ENCODE results near the gene MMP20.

The MMP20 gene

GRCh38 chr11:102592634-102593581, 32.2 kb downstream of the MMP20 start:
- in situ Hi-C loops (cut with HindIII; ENCODE audit: low sequenced_read_pairs), result no loop called here

DNA sequence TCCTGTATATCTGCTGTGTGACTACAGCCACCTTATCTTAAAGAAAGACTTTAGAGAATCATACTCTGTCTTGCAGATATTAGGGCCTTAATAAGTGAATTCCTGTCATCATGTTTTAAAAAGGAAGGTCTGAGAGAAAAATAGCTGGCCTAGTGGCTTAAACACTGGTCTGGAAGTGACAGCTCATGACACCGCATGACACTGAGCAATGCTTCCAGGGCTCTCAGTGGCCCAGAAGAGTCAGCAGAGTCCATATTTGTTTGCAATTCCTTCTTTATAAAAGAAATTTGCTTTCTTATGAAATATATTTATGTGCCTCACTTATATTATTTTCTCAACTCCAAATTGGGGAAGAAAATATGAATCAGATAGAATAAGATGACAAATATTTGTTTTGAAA, 33.0 kb downstream of the MMP20 start:
- in situ Hi-C loops (cut with HindIII; ENCODE audit: low sequenced_read_pairs), result no loop called here

GRCh38 chr11:102591160-102591718, 33.9 kb downstream of the MMP20 start:
- in situ Hi-C loops (cut with HindIII; ENCODE audit: low sequenced_read_pairs), result no loop called here

DNA sequence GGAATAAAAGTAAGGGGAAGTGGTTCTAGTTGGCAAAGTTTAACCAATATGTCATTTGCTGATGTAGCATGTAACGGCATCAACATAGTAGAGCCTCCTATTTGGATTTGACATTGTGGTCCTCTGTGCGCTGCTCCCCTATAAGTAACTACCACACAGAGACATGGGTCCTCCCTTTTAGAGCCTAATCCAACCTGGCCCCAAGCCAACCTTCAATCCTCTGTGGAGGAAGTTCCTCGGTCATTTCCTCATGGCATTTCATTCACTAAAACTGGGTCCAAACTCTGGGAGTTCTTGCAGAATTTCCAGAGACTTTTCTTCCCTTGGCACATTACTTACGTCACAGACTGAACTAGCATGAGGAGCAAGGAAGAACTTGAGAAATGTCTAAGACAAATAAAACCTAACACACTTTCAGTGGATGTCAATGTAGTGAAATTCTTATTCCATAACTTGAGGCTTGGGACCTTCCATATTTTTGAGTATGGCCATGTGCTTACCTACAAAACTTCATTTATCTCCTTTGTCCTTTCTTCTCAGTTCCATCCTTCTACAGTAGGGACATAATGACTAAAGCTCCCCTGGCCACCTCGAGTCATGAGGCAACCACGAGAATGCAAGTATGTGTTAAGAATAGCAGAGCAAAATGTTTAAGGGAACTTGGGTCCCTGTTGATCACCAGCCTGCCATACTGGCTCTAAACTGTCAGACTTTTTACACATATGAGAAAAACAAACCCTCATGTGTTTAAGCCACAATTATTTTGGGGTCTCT, 34.7 kb downstream of the MMP20 start:
- in situ Hi-C loops (cut with HindIII; ENCODE audit: low sequenced_read_pairs), result no loop called here

- in situ Hi-C loops (cut with HindIII; ENCODE audit: low sequenced_read_pairs), result no loop called here
Measured at GRCh38 chr11:102589047-102589459, 36.1 kb downstream of the MMP20 start.

GRCh38 chr11:102587722-102588121, 37.4 kb downstream of the MMP20 start:
- in situ Hi-C loops (cut with HindIII; ENCODE audit: low sequenced_read_pairs), result no loop called here

DNA sequence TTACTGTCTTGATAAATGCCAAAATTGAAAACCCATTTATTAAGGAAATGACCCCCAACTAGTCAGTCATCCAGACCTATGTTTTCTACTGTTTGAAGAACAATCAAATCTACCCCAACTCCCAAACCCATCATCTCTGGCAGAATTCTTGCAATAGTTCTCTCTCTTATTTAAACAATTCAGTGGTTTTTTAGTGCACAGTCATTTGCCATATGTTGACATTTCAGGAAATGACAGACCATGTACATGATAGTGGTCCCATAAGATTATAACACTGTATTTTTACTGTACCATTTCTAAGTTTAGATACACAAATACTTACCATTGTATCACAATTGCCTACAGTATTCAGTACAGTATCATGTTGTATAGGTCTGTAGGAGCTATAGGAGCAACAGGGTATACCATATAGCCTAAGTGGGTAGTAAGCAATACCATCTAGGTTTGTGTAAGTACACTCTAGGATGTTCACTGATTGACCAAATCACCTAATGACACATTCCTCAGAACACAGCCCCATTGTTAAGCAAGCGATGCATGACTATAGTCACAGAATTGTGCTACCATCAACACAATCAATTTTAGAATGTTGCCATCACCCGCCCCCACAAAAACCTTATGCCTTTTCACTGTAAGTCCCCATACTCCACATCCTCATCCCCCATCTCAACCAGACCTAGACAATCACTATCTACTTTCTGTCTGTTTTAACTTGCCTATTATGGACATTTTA, 41.8 kb downstream of the MMP20 start:
- in situ Hi-C loops (cut with HindIII; ENCODE audit: low sequenced_read_pairs), result no loop called here

- in situ Hi-C loops (cut with HindIII; ENCODE audit: low sequenced_read_pairs), result no loop called here
Measured at GRCh38 chr11:102582140-102582539, 43.0 kb downstream of the MMP20 start.

- in situ Hi-C loops (cut with HindIII; ENCODE audit: low sequenced_read_pairs), result no loop called here
Measured at GRCh38 chr11:102581066-102581465, 44.1 kb downstream of the MMP20 start.

GRCh38 chr11:102580185-102580951, 44.8 kb downstream of the MMP20 start:
- in situ Hi-C loops (cut with HindIII; ENCODE audit: low sequenced_read_pairs), result no loop called here

- in situ Hi-C loops (cut with HindIII; ENCODE audit: low sequenced_read_pairs), result no loop called here
Measured at GRCh38 chr11:102577723-102578122, 47.4 kb downstream of the MMP20 start.

DNA sequence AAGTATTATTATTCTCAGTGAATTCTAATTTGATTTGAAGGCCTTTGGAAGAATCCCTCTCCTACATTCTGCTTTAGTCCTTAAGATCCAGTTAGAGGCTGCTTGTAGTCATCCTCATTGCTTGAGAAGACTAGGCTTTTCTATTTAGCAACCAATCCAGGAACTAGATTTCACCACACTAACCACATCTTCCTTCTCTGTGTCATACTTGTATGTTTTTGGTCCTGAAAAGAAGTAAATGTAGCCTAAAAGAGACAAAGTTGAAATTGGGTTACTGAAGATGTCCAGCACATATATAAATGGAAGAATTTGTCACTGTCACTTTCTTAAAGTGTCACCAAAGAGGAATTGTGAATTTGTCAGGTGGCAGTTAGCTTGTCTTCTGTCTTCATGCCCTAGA, 48.0 kb downstream of the MMP20 start:
- in situ Hi-C loops (cut with HindIII; ENCODE audit: low sequenced_read_pairs), result no loop called here

DNA sequence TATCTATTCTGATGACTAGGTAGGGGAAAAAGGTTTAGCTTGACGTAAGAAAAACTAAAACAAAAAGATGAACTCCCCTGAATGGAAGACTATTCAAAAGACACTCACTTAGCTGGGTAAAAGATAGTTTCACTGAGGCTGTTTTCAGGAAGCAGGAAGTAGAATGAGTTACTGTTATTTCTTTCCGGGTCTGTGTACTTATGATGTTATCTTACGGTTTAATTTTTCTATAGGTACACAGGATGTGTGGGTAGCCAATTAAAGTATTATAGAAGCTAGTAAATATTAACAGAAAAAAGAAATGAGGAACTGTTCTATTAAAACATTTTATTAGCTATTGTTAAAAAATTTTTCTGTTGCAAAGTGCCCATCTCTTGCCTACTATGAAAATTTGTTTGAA, 48.8 kb downstream of the MMP20 start:
- in situ Hi-C loops (cut with HindIII; ENCODE audit: low sequenced_read_pairs), result no loop called here

DNA sequence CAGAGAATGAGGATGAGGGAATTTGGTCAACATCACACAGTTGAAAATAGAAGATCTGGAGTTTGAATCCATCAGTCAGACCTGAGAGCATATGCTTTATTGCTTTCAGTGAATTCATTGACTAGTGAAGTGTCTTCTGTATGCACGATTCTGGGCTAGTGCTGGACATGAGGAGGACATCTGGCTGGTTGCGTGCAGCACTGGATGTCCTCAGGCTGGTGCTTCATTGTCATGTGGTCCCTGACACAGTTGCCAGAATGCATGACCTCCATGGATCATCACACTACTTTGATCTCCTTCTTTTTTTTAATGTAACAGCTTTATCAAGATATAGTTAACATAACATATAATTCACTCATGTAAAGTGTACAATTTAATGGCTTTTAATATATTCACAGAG, 50.1 kb downstream of the MMP20 start:
- in situ Hi-C loops (cut with HindIII; ENCODE audit: low sequenced_read_pairs), result no loop called here

DNA sequence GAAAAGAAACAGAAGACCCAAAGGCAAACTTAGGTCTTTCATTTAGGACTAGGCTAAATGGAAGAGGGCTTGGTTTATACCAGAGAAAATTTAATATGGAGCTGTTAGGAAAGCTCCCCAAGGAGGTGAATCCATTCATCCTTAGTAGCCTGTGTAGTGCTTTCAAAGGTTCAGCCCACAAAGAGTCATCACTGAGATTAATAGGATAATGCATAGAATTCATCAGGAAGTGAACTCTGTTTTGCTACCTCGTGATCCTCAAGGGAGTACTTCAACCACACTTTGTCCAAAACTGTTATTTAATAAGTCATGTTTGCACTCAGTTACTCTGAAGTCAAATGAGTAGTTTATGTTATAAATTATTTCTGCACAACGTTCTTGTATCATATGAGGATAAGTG, 51.3 kb downstream of the MMP20 start:
- in situ Hi-C loops (cut with HindIII; ENCODE audit: low sequenced_read_pairs), result no loop called here

- in situ Hi-C loops (cut with HindIII; ENCODE audit: low sequenced_read_pairs), result no loop called here
Measured at GRCh38 chr11:102572554-102573220, 52.4 kb downstream of the MMP20 start.

- in situ Hi-C loops (cut with HindIII; ENCODE audit: low sequenced_read_pairs), result no loop called here
Measured at GRCh38 chr11:102568851-102569250, 56.3 kb downstream of the MMP20 start.

DNA sequence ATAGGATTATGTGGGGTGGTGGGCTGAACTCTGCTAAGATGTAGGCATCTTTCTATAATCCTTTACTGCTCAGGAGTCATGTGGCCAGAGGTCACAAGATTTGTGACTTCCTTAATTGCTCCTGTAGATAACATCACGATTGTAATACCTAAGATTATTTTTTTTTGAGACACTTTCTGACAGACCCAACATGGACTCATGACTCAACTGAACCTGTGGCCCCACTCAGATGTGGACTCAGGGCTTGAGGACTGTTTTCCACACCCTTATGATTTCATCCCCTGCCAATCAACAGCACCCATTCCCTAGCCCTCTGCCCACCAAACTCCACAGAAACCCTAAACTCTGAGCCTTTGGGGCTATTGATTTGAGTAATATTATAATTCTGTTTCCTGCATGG, 59.0 kb downstream of the MMP20 start:
- in situ Hi-C loops (cut with HindIII; ENCODE audit: low sequenced_read_pairs), result no loop called here

- in situ Hi-C loops (cut with HindIII; ENCODE audit: low sequenced_read_pairs), result no loop called here
Measured at GRCh38 chr11:102564110-102564509, 61.0 kb downstream of the MMP20 start.

DNA sequence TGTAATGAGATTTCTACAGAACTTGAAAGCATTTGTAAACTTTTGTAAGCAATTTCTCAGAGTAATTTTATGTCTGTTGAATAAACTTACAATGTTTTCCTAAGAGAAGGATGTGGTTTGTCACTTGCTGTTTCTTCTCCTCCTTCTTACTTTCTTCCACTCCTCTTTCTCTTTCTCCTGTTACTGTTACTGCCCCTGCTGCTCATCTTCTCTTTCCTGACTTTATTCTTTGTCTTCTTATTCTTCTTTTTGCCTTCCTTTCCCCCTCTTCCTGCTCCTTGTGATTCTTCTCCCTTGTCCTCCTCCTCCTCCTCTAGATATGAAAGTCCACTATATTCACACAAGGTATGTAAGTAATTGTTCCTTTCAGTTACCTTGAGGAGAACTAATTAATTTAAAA, 63.5 kb downstream of the MMP20 start:
- in situ Hi-C loops (cut with HindIII; ENCODE audit: low sequenced_read_pairs), result no loop called here

Measured in DLD1 (cell line).